Measurements from ENCODE around the gene SYNDIG1.
A peak's percentile ranks its signal among the peaks of the same experiment; 100 is the strongest.

SYNDIG1 gene

GRCh38 chr20:24581443-24582170 is 112.2 kb downstream of the SYNDIG1 start:
- no peak for DNase-seq (ENCODE audit: low spot score)
- TF ChIP-seq CTCF (IDR thresholded peaks at IDR 0.05; ENCODE audit: borderline replicate concordance, control extremely low read depth, extremely low read depth, insufficient read depth, missing control alignments): no peak
- in situ Hi-C loops (cut with MboI; ENCODE audit: low sequenced_read_pairs, unreplicated experiment): no loop called here

GRCh38 chr20:24582373-24583168 is 113.1 kb downstream of the SYNDIG1 start:
- in situ Hi-C loops (cut with MboI; ENCODE audit: low sequenced_read_pairs, unreplicated experiment): no loop called here
- no peak for TF ChIP-seq CTCF (IDR thresholded peaks at IDR 0.05; ENCODE audit: borderline replicate concordance, control extremely low read depth, extremely low read depth, insufficient read depth, missing control alignments)
- no peak for DNase-seq (ENCODE audit: low spot score)

GRCh38 chr20:24583169-24583792 is 113.9 kb downstream of the SYNDIG1 start:
- TF ChIP-seq CTCF (IDR thresholded peaks at IDR 0.05; ENCODE audit: borderline replicate concordance, control extremely low read depth, extremely low read depth, insufficient read depth, missing control alignments): no peak
- in situ Hi-C loops (cut with MboI; ENCODE audit: low sequenced_read_pairs, unreplicated experiment): no loop called here

GRCh38 chr20:24584078-24584477 is 114.6 kb downstream of the SYNDIG1 start:
- no peak for TF ChIP-seq CTCF (IDR thresholded peaks at IDR 0.05; ENCODE audit: borderline replicate concordance, control extremely low read depth, extremely low read depth, insufficient read depth, missing control alignments)

More at GRCh38 chr20:24583169-24583792, 113.9 kb downstream of the SYNDIG1 start:
- DNase-seq (ENCODE audit: low spot score): no peak

GRCh38 chr20:24584538-24585356 is 115.3 kb downstream of the SYNDIG1 start:
- in situ Hi-C loops (cut with MboI; ENCODE audit: low sequenced_read_pairs, unreplicated experiment): no loop called here
- TF ChIP-seq CTCF (IDR thresholded peaks at IDR 0.05; ENCODE audit: borderline replicate concordance, control extremely low read depth, extremely low read depth, insufficient read depth, missing control alignments): no peak
- peak; percentile 17 for DNase-seq (ENCODE audit: low spot score)

More at GRCh38 chr20:24584078-24584477, 114.6 kb downstream of the SYNDIG1 start:
- DNase-seq (ENCODE audit: low spot score): no peak
- in situ Hi-C loops (cut with MboI; ENCODE audit: low sequenced_read_pairs, unreplicated experiment): no loop called here

All from GM13976 (cell line).